ENCODE data around the gene CREB1.

Gene CREB1

DNA sequence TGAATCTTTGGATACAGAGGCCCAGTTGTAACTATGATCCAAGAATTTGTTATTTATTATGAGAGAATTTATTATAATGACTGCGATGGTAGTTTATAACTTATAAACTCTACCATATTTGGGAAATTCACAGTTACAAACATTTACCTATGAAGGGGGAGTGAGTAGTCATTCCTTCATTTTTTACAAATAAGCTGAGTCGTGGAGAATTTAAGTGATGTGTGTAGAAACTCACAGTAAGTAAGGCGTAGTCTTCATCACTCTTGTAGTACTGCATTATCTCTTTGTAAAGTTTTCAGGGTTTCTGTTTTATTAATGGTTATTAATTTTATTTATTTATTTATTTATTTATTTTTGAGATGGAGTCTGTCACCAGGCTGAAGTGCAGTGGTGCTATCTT lies 13.5 kb downstream of the CREB1 start:
- no peak for DNase-seq (ENCODE audit: low read depth)

GRCh38 chr2:207546822-207547221 lies 17.1 kb downstream of the CREB1 start:
- DNase-seq (ENCODE audit: low read depth): no peak

- no peak for DNase-seq (ENCODE audit: low read depth)
Observed at GRCh38 chr2:207549145-207549544, 19.4 kb downstream of the CREB1 start.

- peak; percentile 72 for DNase-seq (ENCODE audit: low read depth)
Observed at GRCh38 chr2:207558079-207558491, 28.3 kb downstream of the CREB1 start.

GRCh38 chr2:207561386-207562080 lies 31.8 kb downstream of the CREB1 start:
- no peak for DNase-seq (ENCODE audit: low read depth)

- DNase-seq (ENCODE audit: low read depth): no peak
Observed at GRCh38 chr2:207565736-207566500, 36.2 kb downstream of the CREB1 start.

GRCh38 chr2:207567671-207568070 lies 37.9 kb downstream of the CREB1 start:
- no peak for DNase-seq (ENCODE audit: low read depth)

DNA sequence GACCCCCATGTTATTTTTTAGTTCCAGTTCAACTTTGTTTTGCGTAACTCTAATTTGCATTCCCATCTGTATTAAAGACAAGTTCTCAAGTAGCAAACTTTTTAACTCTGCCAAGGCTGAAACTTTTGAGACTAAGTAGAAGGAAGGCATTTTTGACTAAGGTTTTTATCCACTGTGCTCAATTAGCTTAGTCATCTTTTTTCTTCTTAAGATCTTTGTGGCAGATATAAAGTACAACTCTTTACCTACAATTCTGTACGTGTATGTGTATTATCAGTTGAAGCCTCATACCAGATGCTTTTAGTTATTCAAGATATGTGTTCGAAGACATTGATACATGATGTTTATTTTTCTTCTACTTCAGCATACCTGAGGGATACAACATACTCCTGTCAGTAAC lies 41.6 kb downstream of the CREB1 start:
- DNase-seq (ENCODE audit: low read depth): no peak

DNA sequence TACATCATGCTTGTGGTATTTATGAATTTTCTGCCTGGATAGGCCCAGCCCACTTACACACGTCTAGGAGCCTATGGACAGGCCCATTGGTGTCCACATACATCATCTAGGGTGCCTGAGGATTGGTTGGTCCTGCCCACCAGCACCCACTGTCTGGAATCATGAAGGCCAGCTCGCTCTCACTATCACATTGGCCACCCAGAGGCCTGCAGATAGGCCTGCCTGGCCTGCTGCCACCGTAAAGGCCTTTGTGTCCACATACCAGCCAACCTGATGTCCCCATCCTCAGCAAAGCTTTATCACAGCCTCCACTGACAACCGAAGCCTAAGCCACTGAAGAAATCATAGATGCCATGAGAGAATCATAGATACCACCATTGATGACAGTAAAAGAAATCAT lies 55.2 kb downstream of the CREB1 start:
- DNase-seq (ENCODE audit: low read depth): no peak

GRCh38 chr2:207587305-207587704 lies 57.5 kb downstream of the CREB1 start:
- DNase-seq (ENCODE audit: low read depth): no peak

DNA sequence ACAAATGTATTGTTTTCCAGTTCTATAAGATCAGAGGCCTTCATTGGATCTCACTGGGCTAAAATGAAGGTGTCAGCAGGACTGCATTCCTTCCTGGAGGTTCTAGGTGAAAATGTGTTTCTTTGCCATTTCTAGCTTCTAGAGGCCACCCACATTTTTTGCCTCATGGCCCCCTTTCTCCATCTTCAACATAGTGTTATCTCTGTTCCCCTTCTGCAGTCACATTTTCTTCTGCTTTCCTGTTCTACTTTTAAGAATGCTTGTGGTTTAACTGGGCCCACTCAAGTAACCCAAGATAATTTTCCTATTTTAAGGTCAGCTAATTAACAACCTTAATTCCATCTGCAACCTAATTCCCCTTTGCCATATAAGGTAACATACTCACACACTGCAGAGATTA lies 59.4 kb downstream of the CREB1 start:
- DNase-seq (ENCODE audit: low read depth): no peak

DNA sequence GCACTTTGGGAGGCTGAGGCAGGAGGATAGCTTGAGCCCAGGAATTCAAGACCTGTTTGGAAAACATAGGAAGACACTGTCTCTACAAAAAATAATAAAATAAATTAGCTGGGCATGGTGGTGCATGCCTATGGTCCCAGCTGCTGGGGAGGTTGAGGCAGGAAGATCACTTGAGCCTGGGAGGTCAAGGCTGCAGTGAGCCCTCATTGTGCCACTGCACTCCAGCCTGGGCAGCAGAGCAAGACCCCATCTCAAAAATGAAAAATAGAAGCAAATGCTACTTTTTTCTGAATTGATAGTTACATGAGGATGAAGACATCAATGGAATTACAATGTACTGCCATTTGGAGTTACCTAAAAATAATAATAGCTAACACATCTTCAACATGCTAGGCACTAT lies 63.5 kb downstream of the CREB1 start:
- no peak for DNase-seq (ENCODE audit: low read depth)

DNA sequence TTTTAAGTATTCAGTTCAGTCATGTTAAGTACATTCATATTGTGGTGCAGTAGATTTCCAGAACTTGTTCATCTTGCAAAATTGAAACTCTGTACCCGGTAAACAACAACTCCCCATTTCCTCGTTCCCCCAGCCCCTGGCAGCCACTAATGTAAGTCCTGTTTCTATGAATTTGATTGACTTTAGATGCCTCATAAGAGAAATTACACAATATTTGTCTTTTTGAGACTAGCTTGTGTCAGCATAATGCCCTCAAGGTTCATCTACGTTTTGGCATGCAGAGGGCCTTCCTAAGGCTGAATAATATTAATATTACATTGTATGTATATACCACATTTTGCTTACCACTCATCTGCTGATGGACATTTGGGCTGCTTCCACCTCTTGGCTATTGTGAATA lies 64.5 kb downstream of the CREB1 start:
- no peak for DNase-seq (ENCODE audit: low read depth)

GRCh38 chr2:207594731-207595130 lies 65.0 kb downstream of the CREB1 start:
- DNase-seq (ENCODE audit: low read depth): no peak

DNA sequence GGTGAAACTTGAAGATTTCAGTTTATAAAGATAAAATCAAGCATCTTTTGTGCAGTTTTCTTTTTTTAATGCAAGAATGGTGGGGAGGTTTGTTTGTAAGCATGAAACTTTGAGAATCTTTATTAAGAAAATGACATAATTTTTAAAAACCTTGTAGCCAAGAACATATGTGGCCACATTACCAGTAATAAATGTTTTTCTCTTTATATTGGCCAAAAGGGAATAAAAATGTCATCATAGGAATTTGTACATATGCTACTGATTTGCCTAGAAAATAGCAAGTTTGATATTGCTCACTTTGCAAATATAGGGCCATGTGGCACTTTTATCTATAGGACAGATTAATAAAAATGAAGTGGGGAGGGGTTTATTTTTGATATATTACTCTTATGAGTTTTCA lies 69.9 kb downstream of the CREB1 start:
- DNase-seq (ENCODE audit: low read depth): no peak

- no peak for DNase-seq (ENCODE audit: low read depth)
Observed at GRCh38 chr2:207600231-207600630, 70.5 kb downstream of the CREB1 start.

GRCh38 chr2:207601774-207602173 lies 72.0 kb downstream of the CREB1 start:
- no peak for DNase-seq (ENCODE audit: low read depth)

DNA sequence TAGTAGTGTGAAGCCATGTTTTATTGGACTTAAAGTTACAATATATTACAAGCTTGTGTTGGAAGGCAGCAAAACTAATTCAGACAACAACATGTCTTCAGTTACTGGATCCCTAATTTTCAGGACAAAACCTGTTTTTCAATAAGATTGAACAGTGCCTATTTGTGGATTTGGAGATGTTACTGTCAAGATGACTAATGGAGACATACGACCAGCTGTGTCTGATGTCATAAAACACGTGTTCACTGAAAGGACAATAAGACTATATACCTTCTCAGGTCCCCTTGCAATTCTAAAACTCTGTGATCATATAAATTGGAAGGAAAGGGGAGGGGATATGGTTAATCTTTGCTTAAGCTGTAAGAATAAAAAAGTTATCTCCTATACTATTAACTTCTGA lies 73.7 kb downstream of the CREB1 start:
- DNase-seq (ENCODE audit: low read depth): no peak

DNA sequence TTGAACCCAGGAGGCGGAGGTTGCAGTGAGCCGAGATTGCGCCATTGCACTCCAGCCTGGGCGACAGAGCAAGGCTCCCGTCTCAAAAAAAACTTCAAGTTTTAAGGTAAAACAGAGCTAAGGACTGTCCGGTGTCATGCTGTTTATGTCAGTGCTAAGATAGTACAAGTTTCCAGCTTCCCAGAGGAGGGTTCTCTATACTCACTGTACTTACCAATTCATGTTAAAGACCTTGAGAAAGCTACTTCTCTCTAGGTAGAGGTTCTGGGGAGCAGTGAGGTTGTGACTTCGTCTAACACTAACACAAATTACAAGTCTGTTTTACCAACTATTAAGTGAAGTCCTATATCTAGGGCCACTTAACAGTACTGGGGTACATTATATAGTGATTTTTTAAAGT lies 76.6 kb downstream of the CREB1 start:
- DNase-seq (ENCODE audit: low read depth): no peak

GRCh38 chr2:207606829-207607228 lies 77.1 kb downstream of the CREB1 start:
- no peak for DNase-seq (ENCODE audit: low read depth)

DNA sequence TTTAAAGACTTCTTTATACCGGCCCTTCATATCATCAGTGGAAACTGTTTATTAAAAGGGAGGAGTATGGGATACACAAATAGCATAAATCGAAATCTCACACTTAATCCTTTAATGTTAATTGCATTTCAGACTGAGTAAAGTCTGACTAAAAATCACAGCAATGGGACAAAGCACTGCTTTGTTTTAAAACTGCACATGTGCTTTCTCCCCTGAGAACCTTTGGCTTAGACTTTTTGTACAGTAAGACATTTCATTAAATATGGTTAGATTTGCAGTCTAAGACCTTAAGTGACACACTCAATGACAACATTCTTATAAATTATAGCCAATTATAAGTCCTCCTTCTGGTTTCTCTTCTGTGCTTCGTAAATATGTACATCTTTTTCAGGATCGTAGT lies 83.0 kb downstream of the CREB1 start:
- no peak for DNase-seq (ENCODE audit: low read depth)

DNA sequence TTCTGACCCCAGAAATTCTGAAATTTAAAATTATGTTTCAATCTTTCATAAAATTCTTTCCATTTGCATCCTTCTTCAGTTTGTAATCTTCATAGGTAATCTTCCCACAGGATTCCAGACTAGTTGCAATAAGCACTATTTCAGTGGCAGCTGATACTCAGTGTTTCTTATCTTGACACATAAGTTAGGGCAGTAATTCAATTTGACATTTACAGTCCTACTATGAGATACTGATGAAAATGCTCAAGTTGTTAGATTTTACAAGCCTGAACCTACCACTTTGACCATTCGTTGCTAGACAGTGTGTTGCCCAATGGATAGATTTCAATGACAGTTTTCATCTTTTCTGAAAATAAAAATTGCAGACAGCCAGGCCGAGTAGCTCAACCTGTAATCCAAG lies 85.1 kb downstream of the CREB1 start:
- no peak for DNase-seq (ENCODE audit: low read depth)

- DNase-seq (ENCODE audit: low read depth): no peak
Observed at GRCh38 chr2:207616185-207616584, 86.4 kb downstream of the CREB1 start.
